K562 (cell line): ENCODE measurements around the gene CST4. TPM values are rescaled to one million over a fixed set of nuclear protein-coding genes. Genes with fewer than 3 reads are reported as not detected.

Experiments
- ATAC-seq: fragments of 200-7000 bp; cut with Tn5 transposase; 3 replicates; pipeline ENCODE4 v1.9.1; 2020; ENCODE audit warnings: moderate library complexity
- BruUV-seq: library from RNA; stranded (reverse); fragments of 400-500 nt; replicated peaks from 2 replicates; lab custom pipeline; 2021; lab: Mats Ljungman, UMichigan
- CTCF ChIA-PET: fragments of 300-600 bp; formaldehyde crosslinking; extraction: SDS; loops from one replicate; lab custom pipeline; 2021; ENCODE audit warnings: low intra/inter-chr PET ratio; lab: Yijun Ruan, JAX
- POLR2A ChIA-PET: fragments of 300-600, 350-650 bp; sonication (Branson Sonifier 250); formaldehyde crosslinking; extraction: SDS; loops from one replicate; lab custom pipeline; 2021; ENCODE audit warnings: antibody characterized with exemption, inconsistent platforms; lab: Yijun Ruan, JAX
- DNase-seq, 4 experiments: peaks; one replicate each; pipeline versions ENCODE4 v3.0.0 to v3.0.0-alpha.2; 2011 to 2018; ENCODE audit warnings: low spot score in 3 of 4, mixed read lengths in 3 of 4; ENCODE audit errors: extremely low read depth in 1 of 4
- FAIRE-seq: peaks from 2 replicates; lab custom pipeline; 2011; peaks lifted over from hg19 to GRCh38; lab: Jason Lieb, UNC
- H2AFZ ChIP-seq: 2 replicates; pipeline ENCODE4 v1.6.0; 2011; ENCODE audit warnings: low read depth, low read length, control low read depth, inconsistent platforms
- H3K27ac ChIP-seq: fragments of 200-600 bp; 3 replicates; pipeline ENCODE4 v1.8.0; 2011; ENCODE audit warnings: low read depth, mild to moderate bottlenecking, control low read depth, inconsistent platforms, low read length, moderate library complexity, mixed read lengths; ENCODE audit errors: extremely low read depth
- H3K27me3 ChIP-seq, 2 experiments: fragments of 300-600 bp in 1 of 2; 2 replicates in 1 of 2; 3 replicates in 1 of 2; pipeline versions ENCODE4 v1.6.0 to v1.8.0; 2011; ENCODE audit warnings: inconsistent platforms in 2 of 2, low read length in 2 of 2, mild to moderate bottlenecking in 1 of 2, mixed read lengths in 1 of 2, moderate library complexity in 1 of 2; ENCODE audit not compliant: control insufficient read depth in 2 of 2, insufficient read depth in 2 of 2
- H3K36me3 ChIP-seq: fragments of 300-600 bp; 3 replicates; pipeline ENCODE4 v1.8.0; 2011; ENCODE audit warnings: mild to moderate bottlenecking, low read length, inconsistent platforms; ENCODE audit not compliant: control insufficient read depth, insufficient read depth
- H3K4me1 ChIP-seq, 2 experiments: fragments of 200-600 bp in 1 of 2; replicated peaks in 1 of 2; 2 replicates in 1 of 2; 3 replicates in 1 of 2; pipeline versions ENCODE4 v1.5.1 to v1.8.0; 2011; ENCODE audit warnings: inconsistent platforms in 2 of 2, low read length in 2 of 2, mild to moderate bottlenecking in 1 of 2, mixed read lengths in 1 of 2, moderate library complexity in 1 of 2; ENCODE audit not compliant: control insufficient read depth in 2 of 2, insufficient read depth in 2 of 2
- H3K4me2 ChIP-seq: 2 replicates; pipeline ENCODE4 v1.6.1; 2011; ENCODE audit warnings: low read length, control low read depth, inconsistent platforms, mixed read lengths; ENCODE audit not compliant: insufficient read depth
- H3K4me3 ChIP-seq: fragments of 200-600 bp; sonication (generic), shearing (Covaris generic); 2 replicates; pipeline ENCODE4 v1.5.1; 2016; ENCODE audit warnings: control low read depth, inconsistent platforms
- H3K79me2 ChIP-seq: fragments of 200-600 bp; 3 replicates; pipeline ENCODE4 v1.8.0; 2011; ENCODE audit warnings: low read length, inconsistent platforms; ENCODE audit not compliant: control insufficient read depth, insufficient read depth
- H3K9ac ChIP-seq, 2 experiments: 2 replicates each; pipeline versions ENCODE4 v1.6.0 to v1.6.1; 2011; ENCODE audit warnings: low read depth in 2 of 2, low read length in 2 of 2, control low read depth in 1 of 2, inconsistent platforms in 1 of 2, mild to moderate bottlenecking in 1 of 2, mixed read lengths in 1 of 2; ENCODE audit not compliant: insufficient read depth in 1 of 2
- H3K9me1 ChIP-seq: one replicate; pipeline ENCODE4 v1.6.0; 2011; ENCODE audit warnings: inconsistent platforms, mild to moderate bottlenecking, low read length, moderate library complexity; ENCODE audit not compliant: control insufficient read depth, insufficient read depth
- H3K9me3 ChIP-seq: replicated peaks from 2 replicates; pipeline ENCODE4 v1.5.1; 2011; ENCODE audit warnings: low read depth, low read length, inconsistent platforms; ENCODE audit not compliant: control insufficient read depth, insufficient read depth
- H4K20me1 ChIP-seq: replicated peaks from 2 replicates; pipeline ENCODE4 v1.6.1; 2011; ENCODE audit warnings: low read length, inconsistent platforms, mixed read lengths; ENCODE audit not compliant: control insufficient read depth, insufficient read depth
- ARID3B ChIP-seq: fragments of 250-450 bp; sonication (Bioruptor Pico); IDR thresholded peaks from 2 replicates; pipeline ENCODE4 v1.4.0; 2020; ENCODE audit warnings: borderline replicate concordance
- CEBPB ChIP-seq: fragments of 450-650 bp; IDR thresholded peaks from 2 replicates; pipeline ENCODE4 v1.6.1; 2016; ENCODE audit warnings: missing genetic modification characterization, missing compliant biosample characterization
- PPARD ChIP-seq: fragments of 250-450 bp; sonication (Bioruptor Pico); IDR thresholded peaks from 2 replicates; pipeline ENCODE4 v1.8.0; 2022; ENCODE audit warnings: inconsistent platforms, mild to moderate bottlenecking, moderate library complexity
- WGBS: fragments of 100-300 bp; shearing (Covaris generic); methylation state at CpG from one replicate; pipeline ENCODE4 v1.1.6; 2016; ENCODE audit warnings: low coverage, mixed read lengths; ENCODE audit not compliant: insufficient coverage; ENCODE audit errors: missing lambda C conversion rate; 5-methylcytosine and 5-hydroxymethylcytosine counted together
- in situ Hi-C: fragments of 300-500 bp; cut with MboI; formaldehyde crosslinking; loops from 4 replicates; pipeline ENCODE4 v1.15.0; 2018; ENCODE audit warnings: inconsistent platforms, mixed read lengths
- intact Hi-C: fragments of 100-400 bp; cut with micrococcal nuclease; formaldehyde crosslinking; loops from 2 replicates; pipeline ENCODE4 v1.14.2; 2022
- polyA plus RNA-seq, 8 experiments: library from polyadenylated mRNA; depleted of rRNA in 4 of 8; stranded (reverse) in 5 of 8; unstranded in 3 of 8; fragments of >200 nt; fragmentation: Nextera tagmentation in 2 of 8; fragmentation: Illumina TruSeq in 1 of 8; extraction: Ambion mirVana in 2 of 8; extraction: Trizol in 1 of 8; gene quantifications; 2 replicates each; pipeline versions ENCODE4 v1.2.1 to v1.2.3, GENCODE V29; 2011 to 2014; ENCODE audit warnings: inconsistent platforms in 1 of 8, missing spikeins in 1 of 8
- total RNA-seq, 7 experiments: library from RNA; depleted of rRNA in 6 of 7; stranded (reverse); fragments of >200 nt in 6 of 7; fragmentation: Illumina TruSeq in 2 of 7; extraction: Trizol in 2 of 7; gene quantifications; 2 replicates each; pipeline versions ENCODE4 v1.2.1 to v1.2.3, GENCODE V29; 2011 to 2021; ENCODE audit warnings: low replicate concordance in 1 of 7

Gene CST4
- total and polyA plus RNA-seq, 9 of the 15 experiments (the other 6 are each of a cell fraction or from before 2014, with no cell fraction given), result not detected

- no peak for TF ChIP-seq ARID3B (CRISPR knock-in tag)
- TF ChIP-seq, all 486 proteins: peak for 0
These were observed 38.9 kb downstream of the CST4 start (continued) for GRCh38 chr20:23649830-23650417.

GRCh38 chr20:23649242-23649641 lies 39.6 kb downstream of the CST4 start:
- no peaks in the 10 kb centered on the region for H3K9me3 ChIP-seq
- intact Hi-C loops, result no loop called here
- no peak overlapping the region for H3K4me2 ChIP-seq
- BruUV-seq, result no TSS peak
- POLR2A ChIA-PET, result interaction anchor here (1.5 kb wide), 1 partner anchor 11 kb away, joined by 4 read pairs; no protein-coding TSS in a partner anchor
- H3K36me3 ChIP-seq, result no peaks in the 10 kb centered on the region
- FAIRE-seq, result no peak
- H3K9ac ChIP-seq, result no peak overlapping the region
- WGBS, result 25% methylated on average over 2 of the region's 2 CpGs
- no peaks in the 10 kb centered on the region for H3K9me1 ChIP-seq
- in situ Hi-C loops, result no loop called here
- H3K27ac ChIP-seq, result no peak overlapping the region
- H4K20me1 ChIP-seq, result no peaks in the 10 kb centered on the region
- H3K4me3 ChIP-seq, result no peak overlapping the region
- no peak overlapping the region for H2AFZ ChIP-seq
- CTCF ChIA-PET, result no interaction called here
- no peaks in the 10 kb centered on the region for H3K4me1 ChIP-seq
- no peaks in the 10 kb centered on the region for H3K27me3 ChIP-seq
- H3K79me2 ChIP-seq, result no peaks in the 10 kb centered on the region
- ATAC-seq, result no peak
- TF ChIP-seq PPARD, result no peak
- peak; percentile 53 for TF ChIP-seq CEBPB
- no peak for DNase-seq
